GM19043 (cell line): ENCODE data around the gene CREB5.
"Not testable (repeated sequence)": the region's sequence is repeated elsewhere in the genome, so short reads cannot be mapped to it uniquely, and the experiment has no call there.

ENCODE experiments used
- ATAC-seq: cut with Tn5 transposase; IDR thresholded peaks from one replicate; pipeline ENCODE4 v1.9.1; 2021; ENCODE audit warnings: low read depth; ENCODE audit not compliant: unreplicated experiment

Gene CREB5

DNA sequence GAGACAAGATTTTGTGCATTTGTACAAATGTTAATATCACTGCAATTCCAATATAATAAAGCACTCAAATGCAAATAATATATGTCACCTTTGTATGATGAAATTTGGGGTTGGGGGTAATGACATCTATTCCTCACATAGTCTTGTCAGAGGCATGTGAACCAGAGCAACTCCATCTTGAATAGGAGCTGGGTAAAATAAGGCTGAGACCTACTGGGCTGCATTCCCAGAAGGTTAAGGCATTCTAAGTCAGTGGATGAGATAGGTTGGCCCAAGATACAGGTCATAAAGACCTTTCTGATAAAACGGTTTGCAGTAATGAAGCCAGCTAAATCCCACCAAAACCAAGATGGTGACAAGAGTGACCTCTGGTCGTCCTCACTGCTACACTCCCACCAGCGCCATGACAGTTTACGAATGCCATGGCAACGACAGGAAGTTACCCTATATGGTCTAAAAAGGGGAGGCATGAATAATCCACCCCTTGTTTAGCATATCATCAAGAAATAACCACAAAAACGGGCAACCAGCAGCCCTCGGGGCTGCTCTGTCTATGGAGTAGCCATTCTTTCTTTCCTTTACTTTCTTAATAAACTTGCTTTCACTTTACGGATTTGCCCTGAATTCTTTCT is 413.6 kb downstream of the CREB5 start:
- ATAC-seq, result not testable (repeated sequence)

DNA sequence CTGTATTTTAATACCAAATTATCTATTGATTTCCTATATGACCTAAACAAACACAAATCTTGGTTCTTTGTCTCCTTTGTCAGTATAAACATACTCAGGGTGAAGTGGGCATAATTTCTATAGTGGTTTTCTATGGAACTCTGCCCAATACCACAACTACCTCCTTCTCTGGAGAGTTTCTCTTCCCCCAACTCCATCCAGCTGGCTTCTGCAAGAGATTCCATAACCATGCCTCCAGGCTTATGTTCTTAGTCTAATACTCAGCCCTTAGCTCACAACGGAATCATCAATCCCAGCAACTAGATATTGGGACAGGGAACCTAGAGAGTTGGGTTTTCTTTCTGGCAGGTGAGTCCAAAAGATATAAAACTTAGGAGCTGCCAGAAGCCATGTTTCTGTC is 418.5 kb downstream of the CREB5 start:
- no peak for ATAC-seq

DNA sequence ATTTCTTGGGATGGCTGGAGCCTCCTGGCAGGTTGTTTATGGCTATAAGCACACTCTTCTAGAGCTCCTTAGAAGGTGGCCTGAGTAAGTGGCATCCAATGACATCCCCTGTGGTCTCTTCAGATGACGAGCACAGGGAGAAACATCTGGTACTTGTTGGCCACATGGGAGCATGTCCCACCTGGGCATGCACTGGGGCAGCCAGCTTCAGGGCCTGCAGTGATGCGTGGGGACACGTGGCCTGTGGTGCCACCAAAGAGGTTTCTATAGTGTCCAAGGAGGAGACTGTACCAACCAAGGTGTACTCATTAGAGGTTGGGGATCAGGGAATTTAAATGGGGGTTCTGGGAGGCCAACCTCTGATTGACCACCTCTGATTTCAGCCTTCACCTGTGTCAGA is 420.4 kb downstream of the CREB5 start:
- ATAC-seq, result no peak

DNA sequence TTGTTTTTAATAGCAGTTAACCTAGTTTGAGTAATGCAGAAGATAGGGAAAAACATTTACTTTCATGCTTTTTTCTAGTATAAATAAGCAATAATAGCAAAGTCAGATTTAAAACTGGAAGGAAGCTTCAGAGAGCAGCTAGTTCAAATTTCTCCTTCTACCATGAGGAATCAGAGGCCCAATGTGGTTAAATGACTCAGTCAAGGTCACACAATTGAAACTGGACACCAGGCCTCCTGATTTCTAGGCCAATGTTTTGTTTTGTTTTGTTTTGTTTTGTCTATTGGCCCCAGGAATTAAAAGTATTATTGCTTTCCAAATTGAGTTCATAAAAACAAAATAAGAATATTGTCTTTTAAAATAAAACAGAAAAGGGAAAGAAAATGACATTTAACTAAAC is 423.5 kb downstream of the CREB5 start:
- ATAC-seq, result no peak

DNA sequence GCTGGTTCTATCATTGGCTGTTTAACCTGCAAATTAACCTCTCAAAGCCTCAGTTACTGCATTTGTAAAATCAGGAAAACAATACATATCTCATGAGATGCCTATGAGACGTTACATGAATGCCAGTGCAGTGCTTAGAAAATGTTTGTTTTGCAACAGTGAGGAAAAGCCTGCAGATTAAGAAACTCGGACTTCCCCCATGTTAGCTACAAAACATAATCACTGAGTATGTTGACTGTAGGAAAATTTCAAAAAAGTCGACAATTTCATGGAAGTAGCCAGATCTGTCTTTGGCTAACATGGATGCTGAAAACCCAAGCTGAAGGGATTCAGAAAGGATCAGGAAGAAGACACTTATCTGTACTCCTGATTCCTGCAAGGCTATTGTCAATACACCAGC is 424.4 kb downstream of the CREB5 start:
- no peak for ATAC-seq

DNA sequence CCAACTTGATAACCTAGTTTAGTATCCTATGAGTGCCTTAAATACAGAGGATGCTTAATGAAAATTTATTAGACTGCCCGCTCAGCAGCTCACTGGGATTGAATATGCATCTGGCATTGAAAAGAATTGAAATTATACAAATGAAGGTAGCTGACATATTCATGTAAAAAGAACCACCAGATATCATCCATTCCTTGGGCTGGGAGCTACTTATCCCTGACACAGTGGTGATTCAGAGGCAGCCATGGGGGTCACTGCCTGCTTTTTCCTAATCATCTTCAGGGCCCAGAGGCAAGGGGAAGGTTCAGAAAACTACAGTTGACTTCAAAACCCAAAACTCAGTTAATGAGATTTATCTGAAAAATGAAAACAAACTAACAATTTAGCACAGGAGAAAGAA is 424.9 kb downstream of the CREB5 start:
- ATAC-seq, result no peak

DNA sequence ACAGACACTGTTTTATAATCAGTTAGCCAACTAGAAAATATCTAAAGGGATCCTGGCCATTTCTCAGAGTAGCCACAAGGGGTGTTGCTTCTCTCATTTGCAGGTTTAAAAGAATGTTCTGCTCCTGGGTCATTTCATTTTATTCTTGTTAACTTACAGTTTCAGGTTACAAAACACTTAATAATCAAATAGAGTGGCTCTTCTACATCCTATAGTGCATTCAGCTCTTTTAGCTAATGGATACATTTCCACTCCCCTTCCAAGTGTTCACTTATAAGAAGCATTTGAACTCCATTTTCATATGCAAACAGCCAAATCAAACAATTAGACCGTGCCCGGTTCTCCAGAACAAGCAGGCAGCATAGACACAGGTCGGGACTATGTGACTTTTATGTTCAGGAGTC is 428.3 kb downstream of the CREB5 start:
- no peak for ATAC-seq

DNA sequence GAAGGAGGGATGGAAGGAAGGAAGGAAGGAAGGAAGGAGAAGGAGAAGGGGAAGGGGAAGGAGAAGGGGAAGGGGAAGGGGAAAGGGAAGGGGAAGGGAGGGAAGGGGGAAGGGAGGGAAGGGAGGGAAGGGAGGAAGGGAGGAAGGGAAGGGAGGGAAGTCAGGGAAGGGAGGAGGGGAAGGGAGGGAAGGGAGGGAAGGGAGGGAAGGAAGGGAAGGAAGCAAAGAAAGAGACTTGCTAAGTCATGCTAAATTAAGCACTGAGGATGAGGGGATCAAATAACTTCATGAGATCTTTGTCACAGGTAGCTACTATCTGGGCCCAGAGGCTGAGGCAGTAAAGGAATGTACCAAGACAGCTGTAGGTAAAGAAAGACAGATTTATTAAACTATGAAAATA is 429.4 kb downstream of the CREB5 start:
- ATAC-seq, result no peak

DNA sequence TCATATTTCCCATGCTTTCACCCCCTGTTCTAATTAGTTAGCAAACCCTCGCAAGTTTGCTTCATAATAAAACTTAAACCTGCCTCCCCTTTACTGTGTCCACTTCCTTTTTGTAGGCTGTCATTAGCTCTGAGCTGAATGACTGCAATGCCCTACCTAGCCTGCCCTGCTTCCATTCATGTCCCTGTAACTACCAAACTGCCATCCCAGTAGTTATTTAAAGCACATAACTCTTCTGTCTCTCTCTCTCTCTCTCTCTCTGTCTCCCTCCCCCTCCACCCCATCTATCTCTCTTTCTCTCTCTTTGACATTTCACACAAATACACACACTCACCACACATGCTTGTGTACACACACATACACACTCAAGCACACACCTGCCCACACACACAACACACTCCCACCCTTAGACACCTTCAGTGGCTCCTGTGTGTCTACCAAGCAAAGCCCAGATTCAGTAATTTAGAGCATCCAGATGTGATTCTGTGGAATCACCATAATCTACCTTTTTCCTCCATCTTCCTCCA is 430.5 kb downstream of the CREB5 start:
- no peak for ATAC-seq

DNA sequence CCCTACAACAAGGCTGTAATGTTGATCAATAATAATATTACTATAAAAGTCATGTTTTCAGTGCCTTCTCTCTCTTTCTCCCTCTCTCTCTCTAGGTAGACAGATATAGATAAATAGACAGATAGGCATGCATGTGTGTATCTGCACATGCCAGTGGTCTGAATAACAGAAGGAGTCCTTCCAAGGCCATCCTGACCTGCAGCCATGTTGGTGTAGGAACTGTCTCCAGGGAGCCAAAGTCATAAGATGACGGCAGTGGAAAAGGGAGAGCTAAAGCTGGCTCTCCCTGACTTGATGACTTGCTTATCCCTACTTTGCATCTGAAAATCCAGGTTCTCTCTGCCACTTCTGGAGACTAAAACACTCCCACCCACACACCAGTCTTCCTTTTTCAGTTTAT is 432.8 kb downstream of the CREB5 start:
- ATAC-seq, result no peak

DNA sequence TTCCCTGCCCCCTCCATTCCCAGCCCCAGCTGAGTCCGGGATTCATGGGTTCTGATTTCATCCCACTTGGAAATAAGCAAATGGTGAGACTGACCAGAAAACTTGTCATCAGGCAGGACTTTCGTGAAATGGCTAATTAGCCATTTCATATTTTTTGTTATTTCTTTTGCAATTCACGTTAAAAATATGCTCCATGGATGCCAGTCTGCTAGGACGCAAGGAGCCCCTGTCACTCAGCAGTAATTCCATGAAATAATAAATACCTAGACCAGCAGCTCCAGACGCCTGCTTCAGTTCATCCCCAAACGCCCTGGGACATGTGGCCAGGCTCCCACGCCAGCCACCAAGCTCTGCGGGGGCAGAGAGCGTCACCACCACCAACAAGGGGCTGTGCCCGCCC is 434.9 kb downstream of the CREB5 start:
- ATAC-seq, result no peak

DNA sequence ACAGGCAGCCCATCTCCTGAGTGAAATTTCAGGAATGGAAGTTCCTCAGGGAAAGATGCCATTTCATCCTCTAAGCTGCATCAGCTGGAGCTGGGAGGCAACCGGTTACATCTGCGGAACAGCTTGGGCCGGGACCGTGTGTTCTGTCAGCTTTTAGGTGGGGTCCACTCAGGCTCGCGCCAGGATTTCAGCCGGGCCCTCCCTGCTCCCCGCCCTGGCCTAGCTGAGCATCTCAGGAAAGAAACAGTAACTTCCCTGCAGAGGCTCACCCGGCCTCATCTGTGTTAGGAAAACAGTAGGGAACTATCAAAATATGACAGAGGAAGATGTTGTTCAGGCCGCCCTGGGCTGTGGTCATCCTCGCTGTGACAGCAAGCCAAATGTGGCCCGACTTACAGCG is 435.4 kb downstream of the CREB5 start:
- ATAC-seq, result no peak

DNA sequence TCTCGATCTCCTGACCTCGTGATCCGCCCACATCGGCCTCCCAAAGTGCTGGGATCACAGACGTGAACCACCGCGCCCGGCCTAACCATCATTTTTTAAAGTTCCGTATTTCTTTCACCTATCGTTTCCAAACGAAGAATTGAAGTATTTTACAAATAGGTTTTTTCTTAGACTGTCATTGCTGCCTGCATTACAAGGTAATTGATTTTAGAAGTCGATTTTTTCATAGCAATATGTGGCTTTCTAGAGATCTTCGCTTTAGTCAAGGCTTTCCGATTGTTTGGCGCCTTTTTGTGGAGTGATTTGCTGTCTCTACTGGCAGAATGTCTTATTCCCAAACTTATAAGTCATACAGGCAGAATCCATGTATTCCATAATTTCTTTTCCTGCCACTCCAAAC is 436.6 kb downstream of the CREB5 start:
- no peak for ATAC-seq

DNA sequence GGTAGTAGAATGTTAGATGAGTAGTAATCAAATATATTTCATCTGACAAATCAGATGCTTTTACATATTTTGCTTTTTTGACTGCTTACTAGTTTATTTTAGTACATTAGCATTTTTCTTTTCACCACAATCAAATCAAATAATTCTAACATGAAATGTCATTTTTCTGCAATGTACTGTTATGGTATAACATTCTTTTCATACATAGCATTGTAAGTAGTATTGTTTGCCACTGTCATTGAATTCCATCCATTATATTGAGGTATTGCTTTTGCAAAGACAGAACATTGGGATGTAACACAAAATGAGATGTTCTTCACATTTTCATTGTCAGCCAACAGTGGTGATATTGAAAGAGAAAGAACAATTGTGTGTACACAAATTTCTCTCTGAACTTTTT is 438.4 kb downstream of the CREB5 start:
- no peak for ATAC-seq

DNA sequence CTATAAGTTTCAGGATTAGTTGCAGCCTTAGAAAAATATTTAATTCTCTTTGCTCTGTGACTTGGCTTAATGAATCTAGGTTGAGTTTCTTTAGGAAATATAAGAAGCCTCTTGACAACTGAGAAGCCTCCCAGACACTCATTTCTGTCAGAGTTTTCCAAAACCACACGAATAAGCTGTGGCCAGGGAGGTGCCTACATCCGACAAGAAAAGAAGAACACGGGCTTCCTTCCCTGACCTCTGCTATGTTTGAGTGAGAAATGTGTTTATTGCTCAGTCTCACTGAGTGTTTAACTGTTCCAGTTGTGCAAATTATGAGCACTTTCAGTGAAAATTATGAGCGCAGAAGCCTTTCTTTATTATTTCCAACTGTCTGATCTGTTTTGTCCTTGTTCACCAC is 440.8 kb downstream of the CREB5 start:
- ATAC-seq, result no peak

DNA sequence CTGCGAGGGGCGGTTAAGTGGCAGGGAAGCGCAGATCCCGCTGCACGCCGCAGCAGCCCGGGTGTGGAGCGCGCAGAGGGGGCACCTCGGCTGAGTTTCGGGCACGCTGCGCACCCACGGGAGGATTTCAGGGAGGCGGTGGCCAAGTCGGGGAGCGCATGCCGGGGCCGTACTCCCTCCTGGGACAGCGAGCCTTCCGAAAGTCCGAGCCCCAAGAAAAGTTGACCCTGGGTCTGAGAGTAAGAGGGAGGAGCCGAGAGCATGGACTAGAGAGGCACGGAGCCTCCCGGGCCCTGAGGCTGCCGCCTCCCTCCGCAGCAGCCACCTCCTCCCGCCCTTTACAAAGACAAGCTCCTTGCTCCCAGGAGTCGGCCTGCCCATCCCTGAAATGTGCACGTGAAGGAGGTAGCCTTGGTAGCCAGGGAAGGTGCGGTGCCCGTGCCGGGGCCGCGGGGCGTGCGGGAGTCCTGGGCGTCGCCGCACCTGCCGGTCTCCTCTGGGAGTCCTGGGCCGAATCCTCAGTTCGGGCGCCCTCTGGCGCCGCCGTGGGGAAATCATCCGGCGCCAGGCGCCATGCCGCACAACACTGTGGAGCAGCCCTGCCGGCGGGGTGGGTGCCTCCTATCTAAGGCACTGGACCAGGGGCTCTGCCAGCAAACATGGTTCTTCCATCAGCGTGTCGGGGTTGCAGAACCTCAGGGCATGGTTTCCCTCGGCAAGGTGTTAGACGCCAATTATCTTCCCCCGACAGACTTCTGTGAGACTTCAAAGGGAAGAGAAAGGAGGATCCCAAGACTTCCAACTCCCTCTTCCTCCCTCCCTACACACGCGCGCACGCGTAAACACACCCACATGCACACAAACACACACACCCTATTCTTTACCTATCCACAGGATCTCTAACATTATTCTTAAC is 441.8 kb downstream of the CREB5 start:
- peak; percentile 96 for ATAC-seq

DNA sequence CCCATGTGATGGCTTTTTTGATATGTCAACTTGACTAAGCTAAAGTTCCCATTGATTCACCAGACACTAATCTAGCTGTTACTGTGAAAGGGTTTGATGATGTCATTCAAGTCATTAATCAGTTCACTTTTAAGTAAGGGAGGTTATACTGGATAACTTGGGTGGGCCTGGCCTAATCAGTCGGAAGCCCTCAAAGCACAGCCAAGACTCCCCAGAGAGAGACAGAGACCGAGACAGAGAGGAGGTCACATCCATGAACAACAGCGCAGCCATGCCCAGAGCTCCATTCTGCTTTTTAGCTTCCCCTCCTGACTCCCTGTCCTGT is 442.4 kb downstream of the CREB5 start:
- ATAC-seq, result no peak

DNA sequence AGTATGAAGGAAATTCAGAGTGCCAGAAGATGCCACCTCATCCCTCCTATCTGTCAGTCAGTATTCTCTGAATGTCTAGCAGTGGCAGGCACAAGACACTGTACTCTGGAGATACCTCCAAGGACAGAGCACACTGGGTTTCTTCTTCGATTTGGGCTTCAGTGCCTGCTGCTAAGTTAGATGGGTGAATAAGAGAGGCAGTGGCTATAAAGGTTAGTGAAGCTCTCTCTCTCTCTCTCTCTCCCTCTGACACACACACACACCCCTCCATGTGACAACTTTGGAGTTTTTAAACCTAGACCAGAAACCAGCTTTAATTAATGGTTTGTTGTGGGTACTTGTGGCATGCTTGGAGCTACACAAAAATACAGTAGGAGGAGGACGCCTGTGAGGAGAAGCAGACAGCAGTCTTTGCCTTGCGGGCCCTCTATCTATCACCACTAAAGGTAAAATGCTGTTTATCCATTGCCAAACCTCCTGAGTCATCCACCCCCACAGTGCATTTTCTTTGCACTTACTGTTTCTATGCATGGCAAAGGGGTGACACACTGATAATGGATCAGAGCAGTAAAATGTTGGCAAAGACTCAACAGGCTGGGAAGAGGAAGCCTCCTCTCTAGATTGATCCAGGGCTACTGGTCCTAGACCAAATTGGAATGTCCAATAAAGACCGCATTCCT is 443.4 kb downstream of the CREB5 start:
- ATAC-seq, result no peak

DNA sequence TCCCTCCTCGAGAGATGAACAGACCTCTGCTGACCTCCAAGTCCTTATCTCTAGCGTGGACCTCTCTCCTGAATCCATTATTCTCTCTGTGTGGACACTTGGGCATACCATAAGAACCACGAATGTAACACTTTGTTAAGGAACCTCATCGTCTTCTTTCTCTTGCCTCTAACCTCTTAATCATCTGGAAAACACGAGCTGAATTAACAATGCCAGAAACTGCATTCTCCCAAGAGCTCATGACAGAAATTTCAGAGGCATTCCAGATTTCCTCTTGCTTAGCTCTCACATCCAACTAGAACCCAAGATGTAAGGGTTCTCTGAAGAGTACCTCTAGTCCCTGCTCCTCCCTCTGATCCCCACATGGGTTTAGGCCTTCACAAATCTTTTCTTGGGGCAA is 444.3 kb downstream of the CREB5 start:
- ATAC-seq, result no peak

DNA sequence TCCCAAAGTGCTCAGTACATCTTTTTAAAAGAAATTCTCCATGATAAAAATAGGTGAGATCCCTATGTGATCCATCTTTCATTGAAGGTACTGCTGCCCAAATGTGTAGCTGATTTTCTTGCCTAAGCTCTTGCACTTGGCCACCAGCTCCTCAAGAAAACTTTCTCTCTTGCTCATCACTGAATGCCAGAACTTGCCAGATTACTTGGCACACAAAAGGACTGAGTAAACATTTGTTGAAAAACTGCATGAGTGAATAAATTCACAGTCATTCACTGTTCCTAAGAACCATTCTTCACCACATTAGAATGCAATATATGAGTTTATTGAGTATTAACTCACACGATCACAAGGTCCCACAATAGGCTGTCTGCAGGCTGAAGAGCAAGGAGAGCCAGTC is 445.9 kb downstream of the CREB5 start:
- ATAC-seq, result no peak

DNA sequence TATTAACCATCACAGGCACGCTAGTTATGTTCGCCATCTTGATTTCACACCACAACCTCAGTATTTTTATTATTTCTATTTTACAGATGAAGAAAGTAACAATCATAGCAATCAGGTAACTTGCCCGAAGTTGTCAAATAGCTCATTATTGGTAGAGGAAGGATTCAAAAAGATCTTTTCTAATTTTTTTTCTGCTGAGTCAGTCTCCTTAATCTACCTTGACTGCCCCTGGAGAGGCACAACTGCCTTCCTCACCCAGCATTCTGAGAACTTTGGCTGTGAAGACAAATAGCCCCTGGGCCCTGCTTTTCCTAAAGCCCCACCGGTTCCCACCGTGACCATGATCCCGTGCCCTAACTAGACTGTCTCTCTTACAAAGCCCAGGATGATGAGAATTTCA is 446.6 kb downstream of the CREB5 start:
- ATAC-seq, result no peak

DNA sequence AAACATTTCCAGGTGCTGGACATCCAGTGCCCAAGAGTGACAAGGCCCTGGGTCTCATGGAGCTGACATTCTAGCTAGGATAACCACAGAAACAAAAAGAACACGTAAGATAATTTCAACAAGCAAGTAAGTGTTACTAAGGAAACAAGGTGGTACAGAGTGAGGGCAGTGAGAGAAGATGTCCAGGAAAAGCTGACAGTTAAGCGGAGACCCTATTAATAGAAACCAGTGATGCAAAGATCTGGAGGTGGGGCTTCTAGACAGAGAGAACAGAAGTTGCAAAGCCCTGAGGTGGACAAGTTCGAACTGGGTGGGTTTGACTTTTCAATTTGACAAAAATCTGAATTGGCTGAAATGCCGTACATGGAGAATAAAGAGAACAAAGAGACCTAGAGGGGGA is 449.5 kb downstream of the CREB5 start:
- no peak for ATAC-seq
